Mesenchymal stem cell (in vitro differentiated cells and primary cell): Measurements from ENCODE around the gene DCHS1.

Experiments
- DNase-seq: peaks from one replicate; pipeline ENCODE4 v3.0.0-alpha.2; 2013
- H2AFZ ChIP-seq: one replicate; pipeline ENCODE4 v1.6.1; 2013; ENCODE audit warnings: low read depth, mild to moderate bottlenecking, control low read depth, inconsistent platforms, low read length, moderate library complexity
- H2AK5ac ChIP-seq: 2 replicates; pipeline ENCODE4 v1.6.1; 2013; ENCODE audit warnings: low read length, moderate library complexity, mild to moderate bottlenecking, inconsistent platforms; ENCODE audit not compliant: severe bottlenecking
- H2BK120ac ChIP-seq: one replicate; pipeline ENCODE4 v1.6.1; 2013; ENCODE audit warnings: low read depth, mild to moderate bottlenecking, inconsistent platforms, low read length, moderate library complexity
- H2BK12ac ChIP-seq, 2 experiments: one replicate each; pipeline ENCODE4 v1.6.1; 2013; ENCODE audit warnings: inconsistent platforms in 2 of 2, low read length in 2 of 2, mild to moderate bottlenecking in 2 of 2, moderate library complexity in 2 of 2, control low read depth in 1 of 2
- H2BK15ac ChIP-seq: one replicate; pipeline ENCODE4 v1.6.1; 2013; ENCODE audit warnings: mild to moderate bottlenecking, low read depth, inconsistent platforms; ENCODE audit not compliant: poor library complexity, severe bottlenecking
- H2BK5ac ChIP-seq: 2 replicates; pipeline ENCODE4 v1.6.1; 2013; ENCODE audit warnings: low read depth, mild to moderate bottlenecking, low read length, control low read depth, inconsistent platforms; ENCODE audit not compliant: poor library complexity, severe bottlenecking
- H3K14ac ChIP-seq, 2 experiments: one replicate each; pipeline ENCODE4 v1.6.1; 2013; ENCODE audit warnings: inconsistent platforms in 2 of 2, low read length in 2 of 2, control low read depth in 1 of 2, mild to moderate bottlenecking in 1 of 2, moderate library complexity in 1 of 2
- H3K18ac ChIP-seq, 2 experiments: one replicate each; pipeline ENCODE4 v1.6.1; 2013; ENCODE audit warnings: inconsistent platforms in 2 of 2, low read length in 2 of 2, control low read depth in 1 of 2, low read depth in 1 of 2, mild to moderate bottlenecking in 1 of 2
- H3K23ac ChIP-seq, 2 experiments: one replicate each; pipeline ENCODE4 v1.6.1; 2013; ENCODE audit warnings: inconsistent platforms in 2 of 2, low read length in 2 of 2, mild to moderate bottlenecking in 2 of 2, moderate library complexity in 2 of 2, control low read depth in 1 of 2
- H3K27ac ChIP-seq: 2 replicates; pipeline ENCODE4 v1.5.1; 2013; ENCODE audit warnings: mild to moderate bottlenecking, moderate library complexity, low read length, control low read depth, inconsistent platforms; ENCODE audit not compliant: poor library complexity, severe bottlenecking
- H3K27me3 ChIP-seq, 2 experiments: 2 replicates each; pipeline versions ENCODE4 v1.6.1 to v1.7.0; 2013; ENCODE audit warnings: low read length in 2 of 2, mild to moderate bottlenecking in 2 of 2, moderate library complexity in 2 of 2, control low read depth in 1 of 2, inconsistent platforms in 1 of 2; ENCODE audit not compliant: control insufficient read depth in 1 of 2, insufficient read depth in 1 of 2
- H3K36me3 ChIP-seq, 2 experiments: 2 replicates each; pipeline versions ENCODE4 v1.6.1 to v1.7.0; 2013; ENCODE audit warnings: low read length in 2 of 2, control low read depth in 1 of 2, inconsistent platforms in 1 of 2, low read depth in 1 of 2, mild to moderate bottlenecking in 1 of 2; ENCODE audit not compliant: insufficient read depth in 2 of 2, control insufficient read depth in 1 of 2
- H3K4ac ChIP-seq, 2 experiments: one replicate each; pipeline ENCODE4 v1.6.1; 2013; ENCODE audit warnings: inconsistent platforms in 2 of 2, low read length in 2 of 2, mild to moderate bottlenecking in 2 of 2, moderate library complexity in 2 of 2, control low read depth in 1 of 2, low read depth in 1 of 2
- H3K4me1 ChIP-seq: 2 replicates; pipeline ENCODE4 v1.6.1; 2013; ENCODE audit warnings: low read depth, low read length, control low read depth; ENCODE audit not compliant: control insufficient read depth, insufficient read depth
- H3K4me2 ChIP-seq: 2 replicates; pipeline ENCODE4 v1.6.1; 2013; ENCODE audit warnings: low read length, mild to moderate bottlenecking, inconsistent platforms; ENCODE audit not compliant: poor library complexity, severe bottlenecking
- H3K4me3 ChIP-seq, 2 experiments: 2 replicates each; pipeline versions ENCODE4 v1.5.1 to v1.7.0; 2013; ENCODE audit warnings: low read length in 2 of 2, mild to moderate bottlenecking in 2 of 2, control low read depth in 1 of 2, low read depth in 1 of 2; ENCODE audit not compliant: insufficient read depth in 1 of 2
- H3K79me1 ChIP-seq: replicated peaks from 2 replicates; pipeline ENCODE4 v1.6.1; 2013; ENCODE audit warnings: mild to moderate bottlenecking, control low read depth, low read length, inconsistent platforms; ENCODE audit not compliant: poor library complexity, severe bottlenecking
- H3K9ac ChIP-seq: 2 replicates; pipeline ENCODE4 v1.7.0; 2013; ENCODE audit warnings: mild to moderate bottlenecking, low read length, moderate library complexity
- H3K9me3 ChIP-seq: 2 replicates; pipeline ENCODE4 v1.7.0; 2013; ENCODE audit warnings: mild to moderate bottlenecking, low read length; ENCODE audit not compliant: control insufficient read depth
- H4K8ac ChIP-seq: one replicate; pipeline ENCODE4 v1.6.1; 2013; ENCODE audit warnings: inconsistent platforms, mild to moderate bottlenecking, low read length, moderate library complexity
- H4K91ac ChIP-seq: one replicate; pipeline ENCODE4 v1.6.1; 2013; ENCODE audit warnings: mild to moderate bottlenecking, low read length, inconsistent platforms
- whole genome bisulfite sequencing: methylation state at CpG from one replicate; pipeline ENCODE4 v1.1.7; 2013; ENCODE audit warnings: mixed read lengths; 5-methylcytosine and 5-hydroxymethylcytosine counted together

Gene DCHS1

DNA sequence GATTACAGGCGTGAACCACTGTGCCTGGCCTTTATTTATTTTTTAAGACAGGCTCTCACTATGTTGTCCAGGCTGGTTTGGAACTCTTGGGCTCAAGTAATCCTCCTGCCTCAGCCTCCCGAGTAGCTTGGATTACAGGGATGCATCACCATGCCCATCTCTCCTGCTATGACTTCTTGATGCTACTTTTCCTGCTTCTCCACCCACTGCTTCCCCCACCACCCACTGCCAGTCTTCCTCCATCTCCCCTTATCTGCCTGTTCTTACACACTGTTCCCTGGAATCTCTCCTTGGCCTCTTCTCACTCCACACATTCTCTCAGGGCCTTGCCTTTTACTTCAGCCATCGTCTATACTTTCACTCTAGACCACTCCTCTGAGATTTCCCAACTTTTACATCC is 19.1 kb downstream of the DCHS1 start:
- no peak overlapping the region for H2AFZ ChIP-seq
- peak overlapping the region in 1 of 2 experiments; percentile 55 for H3K14ac ChIP-seq
- peak overlapping the region; percentile 97 for H4K8ac ChIP-seq
- peaks cover 0 to 34% of the 10 kb centered on the region in 2 experiments for H3K36me3 ChIP-seq
- no peak overlapping the region for H3K4me2 ChIP-seq
- H3K27me3 ChIP-seq: no peaks in the 10 kb centered on the region
- no peaks in the 10 kb centered on the region for H3K9me3 ChIP-seq
- peak overlapping the region; percentile 87 for H4K91ac ChIP-seq
- H3K4ac ChIP-seq: peak overlapping the region; percentile 85 to 92
- H2BK12ac ChIP-seq: peak overlapping the region; percentile 69 to 95
- no peak overlapping the region for H3K23ac ChIP-seq
- H2BK120ac ChIP-seq: peak overlapping the region; percentile 82
- no peak overlapping the region for H2BK5ac ChIP-seq
- WGBS: 81% methylated on average over 3 of the region's 3 CpGs
- no peak for DNase-seq
- no peak overlapping the region for H3K27ac ChIP-seq
- peak overlapping the region; percentile 82 to 86 for H3K18ac ChIP-seq
- H3K4me3 ChIP-seq: no peak overlapping the region
- H2AK5ac ChIP-seq: no peak overlapping the region
- no peaks in the 10 kb centered on the region for H3K79me1 ChIP-seq
- peaks cover 7% of the 10 kb centered on the region for H3K4me1 ChIP-seq
- H3K9ac ChIP-seq: no peak overlapping the region
- peak overlapping the region; percentile 54 for H2BK15ac ChIP-seq

DNA sequence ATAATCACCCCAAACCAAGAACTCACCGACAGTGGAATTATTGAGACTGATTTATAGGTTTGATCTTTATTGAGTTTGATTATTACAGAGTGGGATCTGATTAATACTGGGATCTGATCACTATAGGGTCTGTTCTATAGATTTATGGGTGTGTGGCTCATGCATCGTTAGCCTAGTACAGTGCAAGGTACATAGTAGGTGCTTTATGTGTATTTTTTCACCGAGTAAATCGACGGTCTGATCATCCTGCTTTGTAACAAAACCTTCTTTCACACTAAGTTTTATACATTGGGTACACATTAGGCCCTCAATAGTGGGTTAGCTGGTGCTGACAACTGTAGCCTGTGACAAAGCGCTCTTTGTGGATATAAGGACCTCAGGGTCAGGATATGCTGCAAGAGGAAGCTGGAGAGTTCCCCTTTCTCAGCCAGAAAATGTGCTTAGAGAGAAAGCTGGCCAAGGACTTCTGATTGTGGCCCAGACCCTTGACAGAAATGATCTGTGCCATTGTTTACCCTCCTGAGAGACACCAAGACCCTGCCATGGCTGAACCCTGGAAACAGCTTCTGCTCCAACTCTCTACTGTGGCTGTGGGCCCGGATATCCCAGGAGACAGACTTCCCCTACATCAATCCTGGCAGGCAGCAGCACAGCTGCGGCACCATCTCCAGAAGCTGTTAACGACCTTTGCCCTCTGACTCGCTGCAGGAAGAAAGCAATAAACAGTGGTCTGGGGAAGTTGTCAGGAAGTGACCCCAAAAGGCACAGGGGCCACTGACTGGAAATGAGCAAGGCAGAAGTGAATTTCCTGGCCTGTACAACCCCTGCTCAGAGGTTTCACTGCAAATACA is 20.3 kb downstream of the DCHS1 start:
- H3K27ac ChIP-seq: no peak overlapping the region
- H3K18ac ChIP-seq: peak overlapping the region; percentile 54 to 78
- no peaks in the 10 kb centered on the region for H3K9me3 ChIP-seq
- no peaks in the 10 kb centered on the region for H3K27me3 ChIP-seq
- H4K91ac ChIP-seq: no peak overlapping the region
- H4K8ac ChIP-seq: no peak overlapping the region
- no peak overlapping the region for H3K14ac ChIP-seq
- 21% methylated on average over 6 of the region's 10 CpGs for WGBS
- peak overlapping the region in 1 of 2 experiments; percentile 19 for H3K4me3 ChIP-seq
- no peak overlapping the region for H3K23ac ChIP-seq
- no peak overlapping the region for H2BK5ac ChIP-seq
- H3K79me1 ChIP-seq: no peaks in the 10 kb centered on the region
- no peak overlapping the region for H2AK5ac ChIP-seq
- H2AFZ ChIP-seq: no peak overlapping the region
- no peak overlapping the region for H2BK15ac ChIP-seq
- H3K4ac ChIP-seq: no peak overlapping the region
- DNase-seq: peak; percentile 86
- H2BK120ac ChIP-seq: peak overlapping the region; percentile 64
- H3K9ac ChIP-seq: no peak overlapping the region
- peaks cover 0 to 27% of the 10 kb centered on the region in 2 experiments for H3K36me3 ChIP-seq
- no peak overlapping the region for H2BK12ac ChIP-seq
- H3K4me2 ChIP-seq: no peak overlapping the region
- peaks cover 7% of the 10 kb centered on the region for H3K4me1 ChIP-seq

DNA sequence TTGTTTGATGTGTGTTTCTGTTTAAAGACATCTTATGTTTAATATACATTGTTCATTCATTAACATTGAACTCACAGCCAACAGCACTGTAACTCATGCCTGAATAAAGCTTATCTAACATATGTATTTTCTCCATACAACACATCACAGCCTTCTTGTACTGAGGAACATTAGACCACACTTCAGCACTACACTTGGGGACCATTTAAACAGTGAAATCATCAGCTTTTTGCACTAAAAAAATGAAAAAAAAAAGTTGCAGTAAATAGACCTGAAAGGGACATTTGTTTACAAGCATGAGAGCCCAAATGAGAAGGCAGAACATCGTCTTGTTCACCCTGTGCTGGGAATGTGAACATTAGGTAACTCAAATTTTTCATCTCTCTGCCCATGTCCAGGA is 21.1 kb downstream of the DCHS1 start:
- Histone ChIP-seq H4K8ac (no peak overlapping the region), H3K4me3 (no peak overlapping the region), H3K23ac (no peak overlapping the region), H2BK5ac (no peak overlapping the region), H3K4me2 (no peak overlapping the region), H3K14ac (no peak overlapping the region), H3K4me1 (peaks cover 7% of the 10 kb centered on the region), H4K91ac (no peak overlapping the region), H2BK120ac (no peak overlapping the region), H3K79me1 (no peaks in the 10 kb centered on the region), H3K27ac (no peak overlapping the region), H2AFZ (no peak overlapping the region), H3K9ac (no peak overlapping the region), H3K18ac (no peak overlapping the region), H3K36me3 (peaks cover 0 to 28% of the 10 kb centered on the region in 2 experiments), H3K4ac (no peak overlapping the region), H3K27me3 (no peaks in the 10 kb centered on the region), H2AK5ac (no peak overlapping the region), H2BK15ac (no peak overlapping the region), H3K9me3 (no peaks in the 10 kb centered on the region), H2BK12ac (no peak overlapping the region)
- no peak for DNase-seq
- 23% methylated on average over 1 of the region's 1 CpG for WGBS
